Thoracic aorta (tissue), 2 donors: ENCODE data around the gene RAB3IP. TPM values are rescaled to one million over a fixed set of nuclear protein-coding genes. Genes with fewer than 3 reads are reported as not detected.

Experiments used
- ATAC-seq: fragments of 150-250 bp; one replicate; pipeline ENCODE4 v1.8.0; 2017; ENCODE audit warnings: low read depth; ENCODE audit not compliant: insufficient number of reproducible peaks, low FRiP score
- DNase-seq: peaks from one replicate; pipeline ENCODE4 v3.0.0-alpha.2; 2020; ENCODE audit warnings: low spot score
- H3K27ac ChIP-seq, 2 donors: fragments of 200-600 bp; sonication (generic); 1 replicate in 1 of 2; 2 replicates in 1 of 2; pipeline ENCODE4 v1.5.1; 2016; ENCODE audit warnings: mild to moderate bottlenecking in 2 of 2, moderate library complexity in 2 of 2
- H3K27me3 ChIP-seq: fragments of 200-600 bp; sonication (generic); replicated peaks from 2 replicates; pipeline ENCODE4 v1.6.0; 2016; ENCODE audit warnings: mild to moderate bottlenecking; ENCODE audit not compliant: insufficient read depth
- H3K36me3 ChIP-seq: fragments of 200-600 bp; sonication (generic); one replicate; pipeline ENCODE4 v1.5.1; 2016
- H3K4me1 ChIP-seq, 2 donors: fragments of 200-600 bp; sonication (generic); 1 replicate in 1 of 2; 2 replicates in 1 of 2; pipeline versions ENCODE4 v1.5.1 to v1.6.0; 2016; ENCODE audit warnings: low read depth in 2 of 2, mild to moderate bottlenecking in 1 of 2; ENCODE audit not compliant: control insufficient read depth in 1 of 2
- H3K4me3 ChIP-seq: fragments of 200-600 bp; sonication (generic); 2 replicates; pipeline ENCODE4 v1.5.1; 2016; ENCODE audit warnings: mild to moderate bottlenecking
- H3K9me3 ChIP-seq: fragments of 200-600 bp; sonication (generic); 2 replicates; pipeline ENCODE4 v1.5.1; 2016
- total RNA-seq, 2 donors: library from RNA; depleted of rRNA; stranded (reverse); fragments of >200 nt; gene quantifications; one replicate each; pipeline versions ENCODE4 v1.1.0 to v1.2.3, GENCODE V29; 2016
- TF ChIP-seq, protein P1 (sequence below): fragments of 200-600 bp; sonication (generic); IDR thresholded peaks from one replicate; pipeline ENCODE4 v1.5.1; 2019; ENCODE audit warnings: antibody characterized with exemption

Gene RAB3IP
- total RNA-seq, 2 donors from 2014 or later, result 8.1 to 22.6 TPM

DNA sequence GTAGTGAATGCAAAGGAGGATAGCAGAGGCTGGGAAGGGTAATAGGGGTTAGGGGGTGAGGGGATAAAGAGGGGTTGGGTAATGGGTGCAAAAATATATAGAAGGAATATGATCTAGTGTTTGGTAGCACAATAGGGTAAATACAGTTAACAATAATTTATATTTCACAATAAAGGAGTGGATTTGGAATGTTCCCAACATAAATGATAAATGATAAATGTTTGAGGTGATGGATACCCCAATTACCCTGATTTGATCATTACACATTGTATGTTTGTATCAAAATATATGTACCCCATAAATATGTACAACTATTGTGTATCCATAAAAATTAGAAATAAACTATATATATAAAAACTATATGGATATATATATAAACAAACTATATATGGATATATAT lies 85.4 kb downstream of the RAB3IP start:
- H3K27ac ChIP-seq, result no peak overlapping the region
- ATAC-seq, result no peak
- peaks cover 0 to 4% of the 10 kb centered on the region in 2 donors for H3K4me1 ChIP-seq
- H3K9me3 ChIP-seq, result no peaks in the 10 kb centered on the region
- TF ChIP-seq, protein P1, sequence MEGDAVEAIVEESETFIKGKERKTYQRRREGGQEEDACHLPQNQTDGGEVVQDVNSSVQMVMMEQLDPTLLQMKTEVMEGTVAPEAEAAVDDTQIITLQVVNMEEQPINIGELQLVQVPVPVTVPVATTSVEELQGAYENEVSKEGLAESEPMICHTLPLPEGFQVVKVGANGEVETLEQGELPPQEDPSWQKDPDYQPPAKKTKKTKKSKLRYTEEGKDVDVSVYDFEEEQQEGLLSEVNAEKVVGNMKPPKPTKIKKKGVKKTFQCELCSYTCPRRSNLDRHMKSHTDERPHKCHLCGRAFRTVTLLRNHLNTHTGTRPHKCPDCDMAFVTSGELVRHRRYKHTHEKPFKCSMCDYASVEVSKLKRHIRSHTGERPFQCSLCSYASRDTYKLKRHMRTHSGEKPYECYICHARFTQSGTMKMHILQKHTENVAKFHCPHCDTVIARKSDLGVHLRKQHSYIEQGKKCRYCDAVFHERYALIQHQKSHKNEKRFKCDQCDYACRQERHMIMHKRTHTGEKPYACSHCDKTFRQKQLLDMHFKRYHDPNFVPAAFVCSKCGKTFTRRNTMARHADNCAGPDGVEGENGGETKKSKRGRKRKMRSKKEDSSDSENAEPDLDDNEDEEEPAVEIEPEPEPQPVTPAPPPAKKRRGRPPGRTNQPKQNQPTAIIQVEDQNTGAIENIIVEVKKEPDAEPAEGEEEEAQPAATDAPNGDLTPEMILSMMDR, result no peak
- H3K27me3 ChIP-seq, result no peaks in the 10 kb centered on the region
- no peak overlapping the region for H3K4me3 ChIP-seq
- H3K36me3 ChIP-seq, result no peaks in the 10 kb centered on the region
- DNase-seq, result no peak

- Histone ChIP-seq H3K9me3 (no peaks in the 10 kb centered on the region), H3K36me3 (no peaks in the 10 kb centered on the region), H3K4me3 (no peak within 1 kb of the TSS), H3K4me1 (peaks cover 0 to 4% of the 10 kb centered on the region in 2 donors), H3K27me3 (no peaks in the 10 kb centered on the region), H3K27ac (no peak within 1 kb of the TSS)
- no peak for ATAC-seq
- no peak for DNase-seq
- TF ChIP-seq, protein P1, result no peak
Measured at GRCh38 chr12:69824966-69825560, 86.4 kb downstream of the RAB3IP start, which contains the start of gene MYRFL. TSS of gene MYRFL (plus strand) at chr12:69825227. CDS start at chr12:69825518, 291 bp downstream.

DNA sequence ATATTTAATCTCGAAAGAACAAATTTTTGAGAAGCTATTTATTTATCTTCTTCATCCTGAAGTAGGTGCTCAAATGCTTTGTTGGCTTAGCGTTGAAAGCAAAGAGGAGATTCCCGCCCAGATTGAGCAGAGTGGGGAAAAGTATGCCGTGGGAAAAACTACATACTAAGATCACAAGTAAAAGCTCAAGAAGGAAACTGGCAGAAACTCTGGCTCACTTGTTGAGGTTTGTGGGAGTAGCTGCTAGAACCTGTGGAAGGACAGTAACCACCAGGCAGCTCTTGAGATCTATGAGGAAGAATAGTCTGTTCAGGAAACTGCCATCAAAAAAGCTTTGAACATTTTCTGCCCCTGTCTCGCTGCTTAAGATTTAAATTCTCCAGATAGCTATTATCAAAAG lies 90.2 kb downstream of the RAB3IP start:
- ATAC-seq, result no peak
- no peak overlapping the region for H3K27ac ChIP-seq
- H3K27me3 ChIP-seq, result no peaks in the 10 kb centered on the region
- no peak overlapping the region for H3K4me3 ChIP-seq
- TF ChIP-seq, protein P1, result no peak
- no peaks in the 10 kb centered on the region for H3K36me3 ChIP-seq
- no peaks in the 10 kb centered on the region for H3K4me1 ChIP-seq
- no peaks in the 10 kb centered on the region for H3K9me3 ChIP-seq
- DNase-seq, result no peak

DNA sequence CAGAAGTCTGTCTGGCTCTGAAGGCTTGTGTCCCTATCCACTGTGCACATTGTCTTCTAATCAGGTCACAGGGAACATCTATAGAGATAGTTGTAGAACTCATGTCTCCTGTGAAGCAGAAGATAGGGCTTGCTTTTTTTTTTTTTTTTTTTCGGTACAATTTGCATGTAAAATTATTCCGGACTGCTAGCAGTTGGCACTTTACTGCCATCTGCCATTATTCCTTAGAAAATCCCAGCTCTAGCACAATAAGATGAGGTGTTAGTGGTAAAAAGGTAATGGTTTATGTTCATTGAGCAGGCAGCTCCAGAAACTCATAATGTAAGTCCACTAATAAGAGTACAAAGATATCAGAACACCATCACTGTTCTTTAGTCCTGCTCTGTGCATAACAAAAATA lies 95.0 kb downstream of the RAB3IP start:
- H3K27me3 ChIP-seq, result no peaks in the 10 kb centered on the region
- DNase-seq (no peak), ATAC-seq (no peak)
- H3K4me3 ChIP-seq, result no peak overlapping the region
- H3K27ac ChIP-seq, result no peak overlapping the region
- H3K36me3 ChIP-seq, result no peaks in the 10 kb centered on the region
- TF ChIP-seq, protein P1, result no peak
- no peaks in the 10 kb centered on the region for H3K9me3 ChIP-seq
- peaks cover 4 to 17% of the 10 kb centered on the region in 2 donors for H3K4me1 ChIP-seq

DNA sequence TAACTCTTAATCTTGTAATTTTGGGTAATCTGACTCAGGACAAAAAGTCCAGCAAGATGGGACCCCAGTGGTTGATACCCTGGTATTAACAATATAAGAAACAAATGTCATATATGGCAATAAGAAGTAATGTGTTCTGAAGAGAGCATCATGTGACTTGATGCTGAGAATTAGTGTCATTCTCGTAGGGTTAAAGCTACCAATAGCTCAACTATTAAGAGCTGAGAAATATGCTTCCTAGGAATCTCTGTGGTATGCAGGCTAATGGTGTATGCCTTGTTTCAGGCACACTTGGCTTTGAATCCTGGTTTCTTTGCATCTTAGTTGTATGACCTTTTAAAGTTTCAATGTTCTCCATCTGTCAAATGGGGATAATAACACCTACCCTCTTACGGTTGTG lies 95.5 kb downstream of the RAB3IP start:
- TF ChIP-seq, protein P1, result no peak
- no peak overlapping the region for H3K27ac ChIP-seq

More for the DNA sequence above, 95.5 kb downstream of the RAB3IP start:
- no peaks in the 10 kb centered on the region for H3K36me3 ChIP-seq
- H3K27me3 ChIP-seq, result no peaks in the 10 kb centered on the region
- H3K4me3 ChIP-seq, result no peak overlapping the region
- ATAC-seq, result no peak
- H3K4me1 ChIP-seq, result peaks cover 4 to 17% of the 10 kb centered on the region in 2 donors
- no peaks in the 10 kb centered on the region for H3K9me3 ChIP-seq
- no peak for DNase-seq
